Measurements from ENCODE around the gene VCAN.
"Not testable (repeated sequence)": the region's sequence is repeated elsewhere in the genome, so short reads cannot be mapped to it uniquely, and the experiment has no call there.

Gene VCAN

DNA sequence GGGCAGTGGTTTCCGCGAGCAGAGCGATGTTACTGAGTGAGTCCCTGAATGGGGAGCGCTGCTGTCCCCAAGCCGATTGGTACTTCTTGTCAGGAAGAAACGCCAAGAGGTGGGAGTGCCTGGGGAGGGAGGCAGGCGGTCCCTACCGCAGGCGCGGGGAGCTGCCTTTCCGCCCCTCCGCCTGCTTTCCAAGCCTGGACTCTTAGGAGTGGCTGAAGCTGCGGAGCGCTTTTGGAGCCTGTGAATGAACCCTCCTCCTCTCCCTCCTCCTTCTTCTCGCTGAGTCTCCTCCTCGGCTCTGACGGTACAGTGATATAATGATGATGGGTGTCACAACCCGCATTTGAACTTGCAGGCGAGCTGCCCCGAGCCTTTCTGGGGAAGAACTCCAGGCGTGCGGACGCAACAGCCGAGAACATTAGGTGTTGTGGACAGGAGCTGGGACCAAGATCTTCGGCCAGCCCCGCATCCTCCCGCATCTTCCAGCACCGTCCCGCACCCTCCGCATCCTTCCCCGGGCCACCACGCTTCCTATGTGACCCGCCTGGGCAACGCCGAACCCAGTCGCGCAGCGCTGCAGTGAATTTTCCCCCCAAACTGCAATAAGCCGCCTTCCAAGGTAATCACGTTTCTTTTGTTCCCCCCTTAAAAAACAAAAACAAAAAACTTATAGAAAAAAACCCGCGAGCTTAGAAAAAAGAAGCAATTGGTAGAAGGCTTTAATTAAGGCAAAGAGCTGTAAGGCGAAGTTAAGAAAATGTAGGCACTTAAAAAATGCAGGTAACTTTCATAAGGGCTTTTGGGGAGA, at the start of gene VCAN:
Gene VCAN (plus strand): TSS at position 340 of the 808 bp plus-strand sequence. CDS start 11,775 bp downstream, outside the sequence.
- DNase-seq (ENCODE audit: low read depth), result peak; percentile 88

DNA sequence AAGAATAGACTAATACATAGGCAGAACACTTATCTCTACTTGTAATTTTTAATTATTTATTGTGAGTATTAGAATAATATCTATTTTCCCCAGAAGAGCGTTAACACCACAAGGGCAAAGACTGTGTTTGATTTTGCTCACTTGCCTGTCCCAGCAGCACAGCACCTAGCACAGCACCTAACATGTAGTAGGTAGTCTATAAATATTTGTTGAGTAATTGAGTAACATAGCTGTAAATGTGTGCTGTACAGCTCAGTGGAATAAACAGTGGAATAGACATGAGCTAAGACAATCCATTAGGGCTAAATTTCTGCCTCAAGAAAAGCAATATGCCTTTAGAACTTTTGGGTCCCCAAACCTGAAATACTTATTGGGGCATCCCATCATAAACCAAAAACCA, 49.3 kb upstream of the VCAN start:
- DNase-seq (ENCODE audit: low read depth), result no peak

DNA sequence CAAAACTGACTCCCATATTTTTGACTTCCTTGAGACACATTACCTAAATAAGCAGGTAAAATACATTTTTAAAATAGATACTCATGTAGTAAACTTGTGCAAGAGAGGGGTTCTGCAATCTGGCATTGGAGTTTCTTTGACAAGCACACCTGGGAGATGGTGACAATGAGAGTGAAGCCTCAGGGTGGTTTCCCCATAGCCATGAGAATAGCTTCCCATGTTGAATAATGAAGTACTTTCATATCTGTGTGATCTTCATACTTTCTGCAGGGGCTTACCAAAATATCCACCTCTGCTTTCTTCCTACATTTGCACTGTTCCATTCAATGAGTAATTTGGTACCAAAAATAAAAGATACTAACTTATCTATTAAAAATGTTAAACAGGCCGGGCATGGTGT, 44.7 kb upstream of the VCAN start:
- no peak for DNase-seq (ENCODE audit: low read depth)

DNA sequence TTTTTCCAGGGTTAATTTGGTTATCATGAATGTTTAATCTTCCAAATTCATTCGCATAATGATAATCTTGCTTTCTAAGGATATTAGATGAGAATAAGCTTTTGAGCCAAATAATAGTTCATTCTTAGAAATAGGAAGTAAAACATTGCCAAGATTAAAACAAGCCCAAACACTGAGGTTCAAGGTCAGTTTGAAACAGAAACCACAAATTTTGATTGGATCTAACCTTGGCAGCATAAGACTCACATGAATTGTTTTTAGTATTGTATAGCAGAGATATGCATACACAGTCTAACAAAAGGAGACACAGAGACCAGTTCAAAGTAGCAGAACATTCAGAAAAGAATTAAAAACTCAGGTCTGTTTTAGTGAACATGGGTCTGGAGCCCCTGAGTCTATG, 43.4 kb upstream of the VCAN start:
- no peak for DNase-seq (ENCODE audit: low read depth)

DNA sequence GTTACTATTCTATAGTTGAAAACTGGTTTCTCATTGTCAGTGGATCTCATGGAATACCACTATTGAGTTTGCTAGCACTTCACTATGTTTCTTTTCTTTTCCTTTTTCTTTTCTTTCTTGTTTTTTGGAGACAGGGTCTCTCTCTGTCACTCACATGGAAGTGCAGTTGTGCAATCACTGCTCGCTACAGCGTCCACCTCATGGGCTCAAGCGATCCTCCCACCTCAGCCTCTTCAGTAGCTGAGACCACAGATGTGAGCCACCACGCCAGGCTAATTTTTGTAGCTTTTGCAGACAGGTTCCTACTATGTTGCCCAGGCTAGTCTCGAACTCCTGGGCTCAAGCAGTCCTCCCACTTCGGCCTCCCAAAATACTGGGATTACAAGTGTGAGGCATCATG, 42.7 kb upstream of the VCAN start:
- no peak for DNase-seq (ENCODE audit: low read depth)

DNA sequence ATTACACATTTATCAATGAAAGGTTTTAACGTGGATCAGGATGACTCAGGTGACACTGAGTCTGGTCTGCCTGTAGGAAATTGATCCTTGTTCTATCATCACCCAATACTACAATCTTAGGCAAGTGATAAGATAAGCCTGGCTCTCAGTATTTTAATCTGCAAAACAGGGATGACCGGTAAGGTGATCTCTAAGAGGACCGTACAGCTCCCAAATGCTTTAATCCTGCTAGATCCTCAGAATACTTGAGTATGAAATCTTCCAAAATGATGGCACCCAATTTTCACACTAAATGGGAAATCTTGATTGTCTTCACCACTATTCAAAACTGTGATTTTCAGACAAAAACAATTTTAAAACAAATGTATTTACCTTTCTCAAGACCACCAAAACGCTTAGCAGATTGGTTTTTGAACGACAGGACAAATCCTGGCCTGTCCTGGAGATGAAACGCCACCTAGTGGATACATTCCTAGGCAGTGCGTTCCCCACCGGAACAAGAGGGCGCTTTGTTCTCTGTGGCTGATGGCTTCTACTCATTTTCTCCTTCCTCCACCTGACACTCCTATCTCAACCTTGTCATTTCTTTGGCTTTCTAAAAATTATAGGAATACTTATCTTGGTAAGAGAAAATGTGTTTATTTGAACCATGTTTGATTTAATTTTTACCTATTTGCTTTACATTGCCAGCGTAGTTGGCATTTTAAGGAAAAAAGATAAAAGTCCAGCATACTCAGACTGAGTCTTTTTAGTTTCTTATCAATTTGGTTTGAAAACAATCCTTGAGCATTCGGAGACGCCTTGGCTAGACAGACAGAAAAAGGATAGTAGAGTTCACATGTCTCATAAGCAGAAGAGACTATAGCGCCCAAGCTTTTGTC, 41.2 kb upstream of the VCAN start:
- DNase-seq (ENCODE audit: low read depth), result peak; percentile 52

DNA sequence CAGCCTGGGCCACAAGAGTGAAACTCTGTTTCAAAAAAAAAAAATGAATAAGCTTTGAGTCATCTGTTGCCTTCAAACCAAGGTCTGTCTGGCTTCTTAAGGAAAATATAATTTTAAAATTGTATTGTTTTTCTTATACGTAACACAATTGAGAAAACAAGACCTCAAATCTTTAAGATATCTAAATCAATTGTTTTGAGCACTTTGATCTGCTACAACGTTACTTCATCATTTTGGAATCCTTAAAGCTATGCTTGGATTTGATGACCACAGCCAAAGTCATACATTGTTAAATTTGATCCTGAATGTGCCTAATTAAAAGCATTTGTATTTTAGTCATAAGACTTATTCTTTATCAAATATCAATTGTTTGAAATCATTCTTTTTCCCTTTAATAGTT, 37.7 kb upstream of the VCAN start:
- peak; percentile 65 for DNase-seq (ENCODE audit: low read depth)

DNA sequence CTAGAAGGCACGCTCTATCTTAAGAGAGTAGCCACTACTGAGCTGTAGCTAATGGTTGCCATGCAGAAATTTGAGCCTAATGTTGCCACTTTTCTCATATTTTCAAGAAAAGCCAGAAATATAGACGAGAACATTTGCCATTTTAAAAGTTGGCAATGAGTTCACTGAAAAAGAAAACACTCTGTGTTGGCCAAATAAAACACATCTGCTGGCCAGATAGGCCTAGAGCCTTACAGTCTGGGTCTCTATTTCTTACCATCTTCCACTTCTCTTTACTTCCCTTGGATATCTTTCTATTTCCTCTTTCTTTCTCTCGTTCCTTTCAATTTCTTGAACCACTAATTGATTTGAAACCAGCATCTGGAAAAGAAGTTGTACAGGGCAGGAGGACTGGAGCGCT, 36.6 kb upstream of the VCAN start:
- DNase-seq (ENCODE audit: low read depth), result peak; percentile 64

DNA sequence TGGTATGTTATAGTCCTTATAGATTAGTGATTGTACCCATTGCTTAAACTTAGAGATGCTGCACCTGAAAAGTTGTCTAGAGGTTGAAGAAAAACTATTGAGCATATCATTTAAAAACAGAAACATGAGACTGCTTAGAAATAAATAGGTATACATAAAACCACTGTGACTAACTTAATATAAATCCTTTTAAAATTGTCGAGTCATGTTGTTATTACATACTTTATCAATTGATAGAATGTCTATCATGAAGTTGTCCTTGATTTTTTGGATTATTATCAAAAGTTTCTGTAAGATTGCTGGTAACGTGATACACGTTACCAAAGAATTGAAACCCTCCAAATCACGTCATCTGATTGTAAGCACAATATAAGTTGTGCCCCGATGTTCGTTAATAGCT, 35.3 kb upstream of the VCAN start:
- DNase-seq (ENCODE audit: low read depth), result no peak

DNA sequence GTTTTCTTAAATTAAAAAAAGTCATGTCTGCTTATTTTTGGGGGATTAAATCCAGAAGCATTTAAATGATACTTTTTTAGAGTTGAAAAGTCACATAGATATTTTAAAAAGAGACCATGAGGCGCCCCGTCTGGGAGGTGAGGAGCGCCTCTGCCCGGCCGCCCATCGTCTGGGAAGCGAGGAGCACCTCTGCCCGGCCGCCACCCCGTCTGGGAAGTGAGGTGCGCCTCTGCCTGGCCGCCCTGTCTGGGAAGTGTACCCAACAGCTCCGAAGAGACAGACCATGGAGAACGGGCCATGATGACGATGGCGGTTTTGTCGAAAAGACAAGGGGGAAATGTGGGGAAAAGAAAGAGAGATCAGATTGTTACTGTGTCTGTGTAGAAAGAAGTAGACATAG, 33.8 kb upstream of the VCAN start:
- DNase-seq (ENCODE audit: low read depth), result not testable (repeated sequence)

DNA sequence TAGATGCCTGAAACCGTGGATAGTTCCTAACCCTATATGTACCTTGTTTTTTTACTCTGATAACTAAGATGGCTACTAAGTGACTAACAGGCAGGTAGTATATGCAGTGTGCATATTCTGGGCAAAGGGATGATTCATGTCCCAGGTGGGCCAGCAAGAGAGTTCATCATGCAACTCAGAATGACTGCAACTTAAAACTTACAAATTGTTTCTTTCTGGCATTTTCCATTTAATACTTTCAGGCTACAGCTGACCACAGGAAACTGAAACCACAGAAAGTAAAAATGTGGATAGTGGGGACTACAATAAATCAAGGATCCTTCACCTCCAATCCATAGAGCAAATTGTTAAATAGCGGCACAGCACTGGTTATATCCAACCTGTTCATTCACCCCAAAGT, 30.7 kb upstream of the VCAN start:
- no peak for DNase-seq (ENCODE audit: low read depth)

DNA sequence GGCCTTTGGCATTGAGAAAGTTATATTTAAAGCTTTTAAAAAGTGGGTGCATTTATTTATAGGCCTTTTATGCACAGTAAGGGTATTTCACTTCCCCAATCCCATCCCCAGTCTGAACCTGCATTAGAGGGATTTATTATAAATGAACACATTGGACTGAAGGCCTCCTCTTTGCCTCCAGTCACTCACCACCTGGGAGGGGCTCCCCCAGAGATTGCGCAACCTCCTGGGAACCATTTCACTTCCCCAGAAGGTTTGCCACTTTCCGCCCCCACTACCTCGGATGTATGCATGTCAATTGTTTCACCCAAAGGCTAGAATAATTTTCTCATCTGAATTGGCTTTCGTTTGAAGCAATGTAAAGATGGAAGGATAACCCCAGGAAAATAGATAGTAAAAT, 29.8 kb upstream of the VCAN start:
- no peak for DNase-seq (ENCODE audit: low read depth)

DNA sequence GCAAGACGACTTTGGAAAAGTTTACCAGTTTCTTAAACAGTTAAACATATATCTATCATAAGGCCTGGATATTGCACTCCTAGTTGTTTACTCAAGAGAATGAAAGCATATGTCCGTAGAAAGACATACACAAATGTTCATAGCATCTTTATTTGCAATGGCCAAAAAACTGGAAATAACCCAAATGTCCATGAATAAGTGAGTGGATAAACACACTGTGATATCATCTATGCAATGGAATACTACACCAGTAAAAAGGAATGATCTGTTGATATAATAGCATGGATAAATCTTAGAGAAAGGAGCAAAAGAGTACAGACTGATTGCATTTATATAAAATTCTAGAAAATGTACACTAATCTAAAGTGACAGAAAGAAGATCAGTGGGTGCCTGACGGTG, 28.0 kb upstream of the VCAN start:
- no peak for DNase-seq (ENCODE audit: low read depth)

DNA sequence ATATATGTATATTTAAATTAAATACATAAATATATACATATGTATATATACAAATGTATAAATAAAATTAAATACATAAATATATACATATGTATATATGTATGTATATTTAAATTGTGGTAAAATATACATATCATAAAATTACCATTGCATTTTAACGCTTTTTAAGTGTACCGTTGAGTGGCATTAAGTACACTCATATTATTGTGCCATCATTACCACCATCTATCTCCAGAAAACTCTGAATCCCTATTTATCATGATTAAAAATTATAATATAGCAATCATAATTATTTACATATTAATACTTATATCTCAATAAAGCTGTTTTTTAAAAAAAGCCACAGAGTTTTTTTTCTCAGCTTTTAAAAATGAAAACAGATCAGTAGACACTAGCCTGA, 27.1 kb upstream of the VCAN start:
- DNase-seq (ENCODE audit: low read depth), result no peak

DNA sequence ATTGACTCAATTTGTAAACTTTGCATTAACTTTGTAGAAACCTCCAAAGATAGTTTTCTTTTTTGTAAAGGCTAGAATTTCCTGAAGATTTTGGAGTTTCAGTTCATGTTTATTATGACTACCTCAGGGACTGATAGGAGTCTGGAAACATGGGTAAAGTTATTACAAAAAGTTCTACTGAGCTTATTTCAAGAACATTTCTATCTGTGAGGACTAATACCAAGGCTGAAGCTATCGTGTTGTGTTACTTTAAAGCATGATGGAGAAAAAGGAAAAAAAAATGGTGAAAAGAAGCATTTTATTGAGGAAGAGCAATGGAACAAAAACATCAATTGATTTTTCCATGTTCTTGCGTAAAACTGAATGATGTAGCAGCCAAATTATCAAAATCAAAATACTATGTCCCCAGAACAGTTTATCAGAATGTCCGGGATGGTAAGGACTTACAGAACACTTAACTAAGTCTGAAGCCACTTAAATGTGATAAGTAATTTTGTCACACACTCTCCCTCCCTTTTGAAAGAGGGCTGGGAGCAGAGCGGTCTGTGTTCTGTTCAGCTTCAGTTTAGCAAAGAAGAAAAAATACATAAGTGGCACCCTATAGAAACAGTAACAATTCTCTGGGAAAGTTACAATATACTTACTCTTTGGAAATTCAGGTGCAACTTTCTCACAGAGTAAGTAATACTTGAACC, 25.1 kb upstream of the VCAN start:
- no peak for DNase-seq (ENCODE audit: low read depth)

DNA sequence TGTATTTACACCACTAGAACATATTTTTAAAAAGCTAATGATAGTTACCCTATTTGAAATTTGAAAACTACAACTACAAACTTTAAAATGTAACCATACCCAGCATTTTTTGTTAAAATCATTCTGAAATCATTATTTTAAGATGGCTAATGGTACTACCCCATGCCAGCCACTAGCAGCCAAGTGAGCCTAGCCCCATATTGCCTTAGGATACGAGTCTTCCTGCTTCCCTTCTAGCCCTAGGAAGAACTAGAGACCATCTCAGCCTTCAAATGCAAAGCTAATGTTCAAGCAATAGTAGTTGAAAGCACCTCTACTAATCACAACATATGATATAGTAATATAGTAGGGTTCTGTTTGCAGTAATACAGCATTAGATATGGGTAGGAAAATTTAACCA, 24.0 kb upstream of the VCAN start:
- no peak for DNase-seq (ENCODE audit: low read depth)

DNA sequence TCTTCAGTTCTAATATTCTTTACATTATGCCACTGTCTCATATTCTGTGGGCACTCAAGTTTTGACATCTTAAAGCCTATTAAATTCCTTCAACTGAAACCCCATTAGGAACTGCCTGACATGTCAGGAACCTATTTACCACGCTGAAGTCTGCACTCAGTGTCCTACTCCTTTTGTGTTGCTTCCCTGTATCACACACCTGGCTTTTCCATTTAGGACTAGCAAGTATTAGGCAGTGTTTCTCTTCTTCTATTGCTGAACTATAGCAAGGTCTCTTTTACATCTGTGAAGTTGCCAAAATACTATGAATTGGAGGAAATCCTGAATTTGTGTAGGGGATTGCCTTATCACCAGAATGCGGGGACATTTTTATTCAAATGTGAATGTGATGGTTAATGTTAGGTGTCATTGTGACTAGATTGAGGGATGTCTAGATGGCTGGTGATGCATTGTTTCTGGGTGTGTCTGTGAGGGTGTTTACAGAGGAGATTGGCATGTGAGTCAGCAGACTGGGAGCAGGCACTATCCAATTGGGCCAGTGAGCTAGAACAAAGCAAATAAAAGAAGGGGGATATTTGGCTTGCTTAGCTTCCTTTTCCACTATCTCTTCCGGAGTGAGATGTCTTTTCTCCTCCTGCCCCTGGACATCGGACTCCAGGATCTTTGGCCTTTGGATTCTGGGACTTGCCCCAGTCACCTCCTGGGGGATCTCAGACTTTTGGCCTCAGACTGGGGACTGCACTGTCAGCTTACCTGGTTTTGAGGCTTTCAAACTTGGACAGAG, 21.2 kb upstream of the VCAN start:
- no peak for DNase-seq (ENCODE audit: low read depth)

DNA sequence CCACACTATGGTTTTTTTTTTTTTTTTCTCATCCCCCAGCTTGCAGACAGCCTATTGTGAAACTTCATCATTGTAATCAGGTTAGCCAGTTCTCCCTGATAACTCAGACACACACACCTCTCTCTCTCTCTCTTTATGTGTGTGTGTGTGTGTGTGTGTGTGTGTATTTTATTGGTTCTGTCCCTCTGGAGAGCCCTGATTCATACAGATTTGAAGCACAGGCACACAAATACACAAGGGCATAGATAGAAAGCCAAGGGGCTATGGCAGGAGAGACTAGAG, 20.6 kb upstream of the VCAN start:
- DNase-seq (ENCODE audit: low read depth), result no peak

DNA sequence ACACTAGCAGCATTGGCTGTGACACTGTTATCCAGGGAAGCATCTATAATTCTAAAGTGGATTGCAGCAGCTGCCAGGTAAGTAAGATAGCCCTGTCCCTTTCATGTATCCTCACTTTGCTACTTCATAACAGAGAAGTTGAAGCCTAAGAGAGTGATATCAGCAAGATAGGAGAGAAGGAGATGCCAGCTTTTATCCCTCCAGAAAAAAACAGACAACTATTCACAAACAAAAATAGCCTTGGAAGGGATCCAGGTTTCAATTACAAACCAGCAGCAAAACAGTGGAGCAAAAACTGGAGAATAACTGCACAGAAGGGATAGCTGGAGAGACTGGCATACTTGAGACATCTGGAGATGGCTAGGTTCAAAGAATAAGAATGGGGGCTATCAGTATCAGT, 19.6 kb upstream of the VCAN start:
- no peak for DNase-seq (ENCODE audit: low read depth)

DNA sequence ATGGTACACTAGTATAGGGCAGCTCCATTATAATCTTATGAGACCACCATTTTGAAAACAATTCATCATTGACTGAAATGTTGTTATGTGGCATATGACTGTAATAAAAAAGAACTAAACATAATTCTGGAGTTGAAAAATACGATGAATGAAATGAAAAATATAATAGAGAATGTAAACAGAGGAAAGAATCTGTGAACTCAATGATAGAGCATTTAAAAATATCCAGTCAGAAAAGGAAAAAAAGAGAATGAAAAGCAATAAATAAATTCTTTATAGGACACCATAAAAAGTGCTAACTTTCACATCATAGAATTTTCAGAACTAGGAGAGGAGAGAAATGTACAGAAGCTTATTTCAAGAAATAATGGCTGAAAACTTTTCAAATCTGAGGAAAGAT, 17.6 kb upstream of the VCAN start:
- no peak for DNase-seq (ENCODE audit: low read depth)

DNA sequence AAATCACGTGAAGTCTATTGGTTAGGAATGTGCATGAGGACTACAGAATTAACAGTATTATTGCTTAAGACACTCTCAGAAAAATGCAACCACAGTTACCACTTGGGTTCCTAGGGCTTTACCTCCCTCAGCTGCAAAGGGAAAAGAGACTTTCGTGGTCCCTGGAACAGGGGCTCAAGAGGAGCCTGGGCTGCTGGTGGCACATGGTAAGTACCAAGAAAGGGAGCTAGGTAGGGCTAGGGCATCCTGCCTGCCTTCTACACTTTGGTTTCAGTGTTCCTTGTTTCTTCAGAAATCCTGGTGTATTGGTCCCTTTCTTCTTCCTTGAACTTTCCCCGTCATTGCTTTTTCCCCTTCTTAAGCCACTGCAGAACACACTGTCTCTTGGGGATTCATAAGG, 7.3 kb upstream of the VCAN start:
- no peak for DNase-seq (ENCODE audit: low read depth)

DNA sequence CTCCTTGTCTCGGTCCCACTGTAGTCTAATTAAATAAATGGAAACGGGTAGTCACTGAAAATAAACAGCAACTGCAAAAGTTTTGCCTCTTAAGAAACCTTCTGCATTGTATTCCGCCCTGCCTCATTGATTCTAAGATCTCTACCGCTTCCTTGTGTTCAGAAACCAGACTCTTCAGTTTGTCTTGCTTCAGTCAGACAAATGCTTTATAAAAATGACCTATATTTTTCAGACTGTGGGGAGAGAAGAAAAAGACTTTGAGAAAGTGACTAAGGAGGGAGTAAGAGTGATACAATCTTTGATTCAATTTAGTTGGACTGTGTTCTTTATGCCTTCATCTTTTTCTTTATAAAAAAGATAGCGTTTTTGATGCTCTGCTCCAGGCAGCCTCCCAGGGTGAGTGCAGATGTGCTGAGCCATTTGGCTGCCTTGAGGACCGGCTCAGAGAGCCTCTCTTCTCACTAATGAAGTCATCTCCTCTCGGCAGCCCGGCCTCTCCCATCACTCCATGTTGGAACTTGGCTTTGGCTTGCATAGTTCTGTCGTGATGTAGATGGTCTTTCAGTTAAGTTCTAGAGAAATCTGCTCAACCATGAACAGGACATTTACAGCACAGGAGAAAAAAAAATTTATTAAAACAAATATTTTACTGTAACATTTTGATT, 4.0 kb upstream of the VCAN start:
- peak; percentile 61 for DNase-seq (ENCODE audit: low read depth)

Data from fibroblast of gingiva (primary cell).